K562 (cell line): ENCODE data around the gene CITED2. TPM values are rescaled to one million over a fixed set of nuclear protein-coding genes. Genes with fewer than 3 reads are reported as not detected.

Experiments used
- DMBX1 ChIP-seq: fragments of 250-450 bp; sonication (Bioruptor Pico); IDR thresholded peaks from 2 replicates; pipeline ENCODE4 v1.8.0; 2022; ENCODE audit warnings: inconsistent platforms, mild to moderate bottlenecking, moderate library complexity, borderline replicate concordance
- EP300 ChIP-seq: IDR thresholded peaks from 2 replicates; pipeline ENCODE4 v1.6.1; 2012; ENCODE audit warnings: low read length, improper control_type of control experiment
- IFI16 ChIP-seq: fragments of 250-450 bp; sonication (Bioruptor Pico); IDR thresholded peaks from 2 replicates; pipeline ENCODE4 v2.1.2; 2022; ENCODE audit warnings: mild to moderate bottlenecking, inconsistent platforms
- JUND ChIP-seq, 2 experiments: IDR thresholded peaks; 2 replicates in 1 of 2; 3 replicates in 1 of 2; pipeline ENCODE4 v1.6.1; 2011; ENCODE audit warnings: borderline replicate concordance in 2 of 2, low read depth in 2 of 2, low read length in 2 of 2, improper control_type of control experiment in 1 of 2, missing biosample characterization in 1 of 2, missing genetic modification characterization in 1 of 2, missing genetic modification reagents in 1 of 2
- LCOR ChIP-seq: sonication (generic); formaldehyde crosslinking; IDR thresholded peaks from 2 replicates; pipeline ENCODE4 v1.8.0; 2022; ENCODE audit warnings: mild to moderate bottlenecking, missing genetic modification reagents
- MAFG ChIP-seq: fragments of 450-650 bp; conservative IDR thresholded peaks from 2 replicates; pipeline ENCODE4 v1.6.1; 2016; ENCODE audit warnings: missing genetic modification characterization, missing compliant biosample characterization
- MGA ChIP-seq: fragments of 450-650 bp; IDR thresholded peaks from 2 replicates; pipeline ENCODE4 v1.6.1; 2016; ENCODE audit warnings: mild to moderate bottlenecking, moderate library complexity
- MNT ChIP-seq, 2 experiments: fragments of 450-650 bp; conservative IDR thresholded peaks; 2 replicates each; pipeline ENCODE4 v1.6.1; 2017; ENCODE audit warnings: mild to moderate bottlenecking in 2 of 2, moderate library complexity in 2 of 2
- NR2F6 ChIP-seq: fragments of 450-650 bp; formaldehyde crosslinking; IDR thresholded peaks from 2 replicates; pipeline ENCODE4 v1.4.0; 2020; ENCODE audit warnings: mild to moderate bottlenecking
- PHF21A ChIP-seq: fragments of 450-650 bp; IDR thresholded peaks from 2 replicates; pipeline ENCODE4 v1.6.1; 2017; ENCODE audit warnings: low read depth, borderline replicate concordance
- RBBP5 ChIP-seq: fragments of 200-600 bp; sonication (generic); IDR thresholded peaks from 2 replicates; pipeline ENCODE4 v1.6.1; 2012; ENCODE audit warnings: borderline replicate concordance, mild to moderate bottlenecking, low read length, control low read depth, inconsistent platforms; ENCODE audit not compliant: insufficient read depth, poor library complexity, severe bottlenecking
- SMARCE1 ChIP-seq: fragments of 450-650 bp; IDR thresholded peaks from 2 replicates; pipeline ENCODE4 v1.7.1; 2016; ENCODE audit warnings: mild to moderate bottlenecking
- polyA plus RNA-seq, 8 experiments: library from polyadenylated mRNA; depleted of rRNA in 4 of 8; stranded (reverse) in 5 of 8; unstranded in 3 of 8; fragments of >200 nt; fragmentation: Nextera tagmentation in 2 of 8; fragmentation: Illumina TruSeq in 1 of 8; extraction: Ambion mirVana in 2 of 8; extraction: Trizol in 1 of 8; gene quantifications; 2 replicates each; pipeline versions ENCODE4 v1.2.1 to v1.2.3, GENCODE V29; 2011 to 2014; ENCODE audit warnings: inconsistent platforms in 1 of 8, missing spikeins in 1 of 8
- total RNA-seq, 7 experiments: library from RNA; depleted of rRNA in 6 of 7; stranded (reverse); fragments of >200 nt in 6 of 7; fragmentation: Illumina TruSeq in 2 of 7; extraction: Trizol in 2 of 7; gene quantifications; 2 replicates each; pipeline versions ENCODE4 v1.2.1 to v1.2.3, GENCODE V29; 2011 to 2021; ENCODE audit warnings: low replicate concordance in 1 of 7
- TF ChIP-seq, protein P1 (sequence below), 2 experiments: fragments of 450-650 bp in 1 of 2; sonication (generic) in 1 of 2; formaldehyde crosslinking in 1 of 2; IDR thresholded peaks in 1 of 2; conservative IDR thresholded peaks in 1 of 2; 2 replicates each; pipeline versions ENCODE4 v1.6.1 to v1.8.1; 2016 to 2023; ENCODE audit warnings: mild to moderate bottlenecking in 2 of 2, moderate library complexity in 2 of 2, inconsistent platforms in 1 of 2, missing genetic modification reagents in 1 of 2

The CITED2 gene
- total and polyA plus RNA-seq, 9 of the 15 experiments (the other 6 are each of a cell fraction or from before 2014, with no cell fraction given) = 0.21 to 86.1 (median 17.5) TPM

GRCh38 chr6:139378882-139379341 lies 4.5 kb upstream of the CITED2 start (continued):
- TF ChIP-seq JUND (IDR thresholded peaks at IDR 0.05; ENCODE audit: borderline replicate concordance, low read depth, low read length) (peak; percentile 89), JUND (tag; IDR thresholded peaks at IDR 0.05; ENCODE audit: borderline replicate concordance, low read depth, low read length) (peak; percentile 86), SMARCE1 (peak; percentile 79), MGA (no peak), NR2F6 (CRISPR knock-in tag) (no peak), MNT (conservative IDR thresholded peaks at IDR 0.05) (no peak), RBBP5 (no peak), DMBX1 (CRISPR knock-in tag) (peak; percentile 34; the same call in 1 of the 2 replicates), PHF21A (no peak), MAFG (tag) (0 out of 2 replicates have a peak, but pooled peaks have one; percentile 13), EP300 (no peak), IFI16 (CRISPR knock-in tag) (no peak), LCOR (CRISPR knock-in tag) (peak; percentile 36; the same call in 1 of the 2 replicates)
- TF ChIP-seq, protein P1, sequence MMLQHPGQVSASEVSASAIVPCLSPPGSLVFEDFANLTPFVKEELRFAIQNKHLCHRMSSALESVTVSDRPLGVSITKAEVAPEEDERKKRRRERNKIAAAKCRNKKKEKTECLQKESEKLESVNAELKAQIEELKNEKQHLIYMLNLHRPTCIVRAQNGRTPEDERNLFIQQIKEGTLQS (IDR thresholded peaks at IDR 0.05) = peak; percentile 89
- TF ChIP-seq, protein P1 (CRISPR knock-in tag; conservative IDR thresholded peaks at IDR 0.05) = no peak
